H1 (cell line): Measurements from ENCODE around the gene TMEM273. TPM values are rescaled to one million over a fixed set of nuclear protein-coding genes. Genes with fewer than 3 reads are reported as not detected.

Experiments
- CTCF ChIA-PET: fragments of 300-600 bp; sonication (Branson Sonifier 250); formaldehyde crosslinking; loops from one replicate; lab custom pipeline; 2021; ENCODE audit not compliant: partially characterized antibody; lab: Charles Lee
- POLR2A ChIA-PET: fragments of 300-600 bp; sonication (Branson Sonifier 250); formaldehyde crosslinking; loops from one replicate; lab custom pipeline; 2021; ENCODE audit warnings: inconsistent platforms; ENCODE audit not compliant: partially characterized antibody; lab: Charles Lee
- DNase-seq, 2 experiments: peaks; one replicate each; pipeline versions ENCODE4 v3.0.0 to v3.0.0-alpha.2; 2010 to 2022; ENCODE audit warnings: low spot score in 2 of 2, low read depth in 1 of 2, mixed read lengths in 1 of 2
- FAIRE-seq: peaks from 2 replicates; lab custom pipeline; 2011; peaks lifted over from hg19 to GRCh38; lab: Jason Lieb, UNC
- H2AFZ ChIP-seq: 2 replicates; pipeline ENCODE4 v1.8.1; 2012; ENCODE audit warnings: low read length, inconsistent platforms
- H2AK5ac ChIP-seq: 2 replicates; pipeline ENCODE4 v1.6.1; 2013; ENCODE audit warnings: low read depth, low read length
- H2BK120ac ChIP-seq: replicated peaks from 2 replicates; pipeline ENCODE3; 2013; ENCODE audit warnings: low read depth, low read length, inconsistent platforms
- H2BK12ac ChIP-seq: 2 replicates; pipeline ENCODE4 v1.6.1; 2013; ENCODE audit warnings: low read depth, low read length
- H2BK15ac ChIP-seq: 2 replicates; pipeline ENCODE4 v1.6.1; 2013; ENCODE audit warnings: low read length
- H2BK20ac ChIP-seq: 2 replicates; pipeline ENCODE4 v1.6.1; 2013; ENCODE audit warnings: low read length
- H2BK5ac ChIP-seq: 2 replicates; pipeline ENCODE4 v1.6.1; 2013; ENCODE audit warnings: low read depth, low read length
- H3K14ac ChIP-seq: 2 replicates; pipeline ENCODE4 v1.6.1; 2013; ENCODE audit warnings: inconsistent platforms; ENCODE audit not compliant: insufficient read length
- H3K18ac ChIP-seq: 2 replicates; pipeline ENCODE4 v1.6.1; 2013; ENCODE audit warnings: low read length; ENCODE audit errors: extremely low read depth
- H3K23ac ChIP-seq: 2 replicates; pipeline ENCODE4 v1.6.1; 2013; ENCODE audit warnings: inconsistent platforms; ENCODE audit not compliant: insufficient read length
- H3K23me2 ChIP-seq: 2 replicates; pipeline ENCODE4 v1.6.1; 2013; ENCODE audit warnings: low read depth, low read length
- H3K27ac ChIP-seq: 2 replicates; pipeline ENCODE4 v1.6.1; 2011; ENCODE audit warnings: low read depth, low read length, inconsistent platforms
- H3K27me3 ChIP-seq, 4 experiments: replicated peaks in 1 of 4; 1 replicate in 1 of 4; 2 replicates in 3 of 4; pipeline versions ENCODE4 v1.6.1 to v1.8.1; 2011 to 2013; ENCODE audit warnings: low read length in 3 of 4, mild to moderate bottlenecking in 3 of 4, inconsistent platforms in 2 of 4, mixed read lengths in 2 of 4, moderate library complexity in 1 of 4; ENCODE audit not compliant: control insufficient read depth in 3 of 4, insufficient read depth in 3 of 4; ENCODE audit errors: extremely low read depth in 1 of 4
- H3K36me3 ChIP-seq, 4 experiments: 2 replicates each; pipeline versions ENCODE4 v1.6.1 to v1.8.1; 2011 to 2013; ENCODE audit warnings: mild to moderate bottlenecking in 4 of 4, low read length in 3 of 4, moderate library complexity in 2 of 4, control low read depth in 1 of 4, inconsistent platforms in 1 of 4; ENCODE audit not compliant: insufficient read depth in 4 of 4, control insufficient read depth in 2 of 4
- H3K4ac ChIP-seq: replicated peaks from 2 replicates; pipeline ENCODE3; 2013; ENCODE audit warnings: low read length, low read depth, mixed read lengths, inconsistent platforms; ENCODE audit not compliant: insufficient read length
- H3K4me1 ChIP-seq, 4 experiments: replicated peaks in 1 of 4; 1 replicate in 1 of 4; 2 replicates in 3 of 4; pipeline versions ENCODE4 v1.6.1 to v1.8.1; 2011 to 2013; ENCODE audit warnings: low read length in 3 of 4, inconsistent platforms in 2 of 4, mixed read lengths in 1 of 4; ENCODE audit not compliant: insufficient read depth in 4 of 4, control insufficient read depth in 3 of 4
- H3K4me2 ChIP-seq, 2 experiments: 2 replicates each; pipeline versions ENCODE4 v1.6.1 to v1.8.1; 2011 to 2013; ENCODE audit warnings: low read depth in 2 of 2, low read length in 2 of 2, control low read depth in 1 of 2, inconsistent platforms in 1 of 2, mild to moderate bottlenecking in 1 of 2; ENCODE audit not compliant: insufficient read depth in 1 of 2
- H3K4me3 ChIP-seq, 4 experiments: fragments of 200-600, 300-600 bp in 1 of 4; sonication (generic), shearing (Covaris generic), sonication (Bioruptor Twin) in 1 of 4; 2 replicates each; pipeline versions ENCODE4 v1.5.1 to v1.8.1; 2011 to 2016; ENCODE audit warnings: low read length in 4 of 4, low read depth in 3 of 4, control low read depth in 2 of 4, inconsistent platforms in 2 of 4, mild to moderate bottlenecking in 2 of 4, mixed read lengths in 1 of 4, moderate library complexity in 1 of 4; ENCODE audit not compliant: insufficient read depth in 2 of 4; ENCODE audit errors: extremely low read depth in 1 of 4
- H3K56ac ChIP-seq: replicated peaks from 2 replicates; pipeline ENCODE3; 2013; ENCODE audit warnings: low read depth, mild to moderate bottlenecking, mixed read lengths, low read length, inconsistent platforms; ENCODE audit not compliant: insufficient read length
- H3K79me1 ChIP-seq: 2 replicates; pipeline ENCODE4 v1.6.1; 2013; ENCODE audit warnings: low read depth, low read length, control low read depth
- H3K79me2 ChIP-seq, 2 experiments: 2 replicates each; pipeline versions ENCODE4 v1.6.1 to v1.8.1; 2012 to 2013; ENCODE audit warnings: low read length in 2 of 2, mild to moderate bottlenecking in 2 of 2, inconsistent platforms in 1 of 2; ENCODE audit not compliant: insufficient read depth in 2 of 2, control insufficient read depth in 1 of 2
- H3K9ac ChIP-seq, 4 experiments: replicated peaks in 1 of 4; 1 replicate in 1 of 4; 2 replicates in 3 of 4; pipeline versions ENCODE4 v1.6.1 to v1.8.1; 2011 to 2013; ENCODE audit warnings: low read depth in 3 of 4, low read length in 3 of 4, control low read depth in 2 of 4, mild to moderate bottlenecking in 2 of 4, moderate library complexity in 2 of 4, inconsistent platforms in 1 of 4; ENCODE audit errors: extremely low read depth in 1 of 4
- H3K9me3 ChIP-seq, 2 experiments: 2 replicates each; pipeline versions ENCODE4 v1.6.1 to v1.8.1; 2012 to 2013; ENCODE audit warnings: mild to moderate bottlenecking in 2 of 2, moderate library complexity in 2 of 2, control low read depth in 1 of 2, inconsistent platforms in 1 of 2, low read depth in 1 of 2, low read length in 1 of 2, mixed read lengths in 1 of 2; ENCODE audit not compliant: insufficient read depth in 2 of 2
- H4K20me1 ChIP-seq, 2 experiments: replicated peaks in 1 of 2; 2 replicates each; pipeline versions ENCODE3 to v1.8.1; 2011 to 2013; ENCODE audit warnings: inconsistent platforms in 2 of 2, low read length in 2 of 2, mild to moderate bottlenecking in 1 of 2; ENCODE audit not compliant: insufficient read depth in 2 of 2, control insufficient read depth in 1 of 2
- H4K5ac ChIP-seq: 2 replicates; pipeline ENCODE4 v1.6.1; 2013; ENCODE audit warnings: low read length, low read depth, mixed read lengths, inconsistent platforms; ENCODE audit not compliant: insufficient read length
- H4K8ac ChIP-seq: 2 replicates; pipeline ENCODE4 v1.8.0; 2013; ENCODE audit warnings: mild to moderate bottlenecking, moderate library complexity, low read length, inconsistent platforms; ENCODE audit not compliant: insufficient read depth; ENCODE audit errors: extremely low read depth
- H4K91ac ChIP-seq: replicated peaks from 2 replicates; pipeline ENCODE3; 2013; ENCODE audit warnings: low read length, mixed read lengths, inconsistent platforms; ENCODE audit not compliant: insufficient read length
- FOSL1 ChIP-seq: IDR thresholded peaks from 2 replicates; pipeline ENCODE4 v1.6.1; 2011; ENCODE audit warnings: mild to moderate bottlenecking, low read depth, low read length, moderate library complexity; ENCODE audit not compliant: insufficient read depth
- HDAC2 ChIP-seq, 2 experiments: fragments of 300-600 bp in 1 of 2; sonication (generic) in 1 of 2; IDR thresholded peaks; 2 replicates each; pipeline ENCODE4 v1.6.1; 2011 to 2012; ENCODE audit warnings: low read depth in 2 of 2, low read length in 2 of 2, mild to moderate bottlenecking in 2 of 2, moderate library complexity in 2 of 2, borderline replicate concordance in 1 of 2, inconsistent platforms in 1 of 2
- HDAC6 ChIP-seq: IDR thresholded peaks from one replicate; pipeline ENCODE4 v1.7.1; 2012; ENCODE audit warnings: low read depth, mild to moderate bottlenecking, inconsistent platforms, low read length, moderate library complexity
- TAF1 ChIP-seq: IDR thresholded peaks from 2 replicates; pipeline ENCODE4 v1.6.1; 2011; ENCODE audit warnings: mild to moderate bottlenecking, low read depth, low read length
- WGBS, 2 experiments: shearing (Covaris generic) in 1 of 2; methylation state at CpG; one replicate each; pipeline versions ENCODE4 v1.1.6 to v1.1.7; 2013 to 2015; ENCODE audit warnings: low lambda C conversion rate in 2 of 2, mixed read lengths in 2 of 2, inconsistent platforms in 1 of 2, low coverage in 1 of 2, missing lambda C conversion rate in 1 of 2; ENCODE audit not compliant: insufficient replicate concordance in 2 of 2, insufficient coverage in 1 of 2, insufficient read length in 1 of 2; ENCODE audit errors: extremely low coverage in 1 of 2, missing lambda C conversion rate in 1 of 2; 5-methylcytosine and 5-hydroxymethylcytosine counted together
- polyA plus RNA-seq, 7 experiments: library from polyadenylated mRNA; depleted of rRNA in 3 of 7; stranded (reverse) in 5 of 7; unstranded in 2 of 7; fragments of >200 nt in 5 of 7; fragments of 200-250 nt in 2 of 7; gene quantifications; 1 replicate in 5 of 7; 2 replicates in 1 of 7; 4 replicates in 1 of 7; pipeline versions ENCODE4 v1.2.1 to v1.2.3, GENCODE V29; 2011 to 2013; ENCODE audit warnings: missing spikeins in 2 of 7, mixed read lengths in 2 of 7
- total RNA-seq: library from RNA; stranded (reverse); fragmentation: NEBNext Ultra II Directional; extraction: Animal tissue kit (Norgen Biotek cat#: 25700); gene quantifications from 2 replicates; pipeline ENCODE4 v1.2.1, GENCODE V29; 2021

Gene TMEM273
- total and polyA plus RNA-seq, 2 of the 8 experiments (the other 6 are each of a cell fraction or from before 2014, with no cell fraction given): not detected

DNA sequence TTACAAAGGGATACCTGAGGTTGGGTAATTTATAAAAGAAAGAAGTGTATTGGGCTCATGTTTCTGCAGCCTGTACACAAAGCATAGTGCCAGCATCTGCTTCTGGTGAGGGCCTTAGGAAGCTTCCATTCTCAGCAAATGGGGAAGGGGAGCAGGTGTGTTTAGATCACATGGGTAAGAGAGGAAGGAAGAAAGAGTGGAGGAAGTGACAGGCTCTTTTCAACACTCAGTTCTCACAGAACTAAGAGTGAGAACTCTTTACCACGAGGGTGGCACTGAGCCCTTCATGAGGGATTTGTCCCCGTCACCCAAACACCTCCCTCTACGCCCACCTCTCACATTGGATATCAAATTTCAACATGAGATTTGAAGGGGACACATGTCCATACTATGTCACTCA, 53.9 kb downstream of the TMEM273 start:
- Histone ChIP-seq H3K79me2 (no peaks in the 10 kb centered on the region), H3K9me3 (no peaks in the 10 kb centered on the region), H3K18ac (no peak overlapping the region), H3K23me2 (no peaks in the 10 kb centered on the region), H4K91ac (no peak overlapping the region), H3K36me3 (no peaks in the 10 kb centered on the region), H3K4me1 (no peaks in the 10 kb centered on the region; a peak in 1 of 7 replicates), H3K27me3 (no peaks in the 10 kb centered on the region), H3K79me1 (no peaks in the 10 kb centered on the region), H2BK15ac (no peak overlapping the region), H3K14ac (no peak overlapping the region), H3K4me2 (no peak overlapping the region), H2AK5ac (no peak overlapping the region), H2AFZ (no peak overlapping the region), H3K4me3 (no peak overlapping the region), H4K8ac (no peak overlapping the region), H3K56ac (no peak overlapping the region), H2BK20ac (no peak overlapping the region), H3K27ac (no peak overlapping the region), H3K9ac (no peak overlapping the region), H3K23ac (no peak overlapping the region), H2BK5ac (no peak overlapping the region), H3K4ac (no peak overlapping the region), H2BK12ac (no peak overlapping the region), H4K5ac (no peak overlapping the region), H4K20me1 (no peaks in the 10 kb centered on the region), H2BK120ac (no peak overlapping the region)
- POLR2A ChIA-PET: no interaction called here
- 95% methylated on average over 3 of the region's 3 CpGs; no CpG with 5 or more reads in 1 of the 2 experiments for WGBS, 2 experiments
- no peak for FAIRE-seq
- TF ChIP-seq HDAC6: no peak
- no peak for TF ChIP-seq TAF1
- TF ChIP-seq HDAC2 (IDR thresholded peaks at IDR 0.05; ENCODE audit: borderline replicate concordance in 1 of 2, low read depth in 2 of 2, low read length in 2 of 2): no peak
- TF ChIP-seq FOSL1: no peak
- no peak for DNase-seq
- CTCF ChIA-PET: interaction anchor here (2.0 kb wide), 1 partner anchor 30 kb away, joined by 5 read pairs; no protein-coding TSS in a partner anchor
